Astrocyte of the cerebellum (primary cell): Measurements from ENCODE around the gene EFCAB5.
A peak's percentile ranks its signal among the peaks of the same experiment; 100 is the strongest.

Source experiments
- DNase-seq: peaks from one replicate; pipeline ENCODE4 v3.0.0-alpha.2; 2011; ENCODE audit warnings: low read depth
- H3K4me3 ChIP-seq: 2 replicates; pipeline ENCODE4 v1.5.1; 2011; ENCODE audit warnings: mild to moderate bottlenecking, low read depth, low read length, moderate library complexity
- CTCF ChIP-seq: IDR thresholded peaks from 2 replicates; pipeline ENCODE4 v1.5.1; 2012; ENCODE audit warnings: low read length, low read depth, moderate library complexity, mild to moderate bottlenecking; ENCODE audit errors: missing control alignments
- in situ Hi-C: cut with HindIII; loops from 2 replicates; pipeline ENCODE4 v1.10.0; 2017; ENCODE audit warnings: low sequenced_read_pairs

The EFCAB5 gene

GRCh38 chr17:30092886-30093285 lies 151.5 kb downstream of the EFCAB5 start:
- in situ Hi-C loops, result no loop called here
- H3K4me3 ChIP-seq, result no peak overlapping the region
- no peak for TF ChIP-seq CTCF
- DNase-seq, result no peak

- TF ChIP-seq CTCF, result peak; percentile 66
- in situ Hi-C loops, result no loop called here
- no peak overlapping the region for H3K4me3 ChIP-seq
- no peak for DNase-seq
Measured at GRCh38 chr17:30093463-30094147, 152.2 kb downstream of the EFCAB5 start.

- DNase-seq, result peak; percentile 61
- no peak overlapping the region for H3K4me3 ChIP-seq
- in situ Hi-C loops, result no loop called here
- peak; percentile 71 for TF ChIP-seq CTCF
Measured at GRCh38 chr17:30095507-30096244, 154.2 kb downstream of the EFCAB5 start.

GRCh38 chr17:30101686-30102390 lies 160.4 kb downstream of the EFCAB5 start:
- TF ChIP-seq CTCF, result no peak
- in situ Hi-C loops, result no loop called here

GRCh38 chr17:30103921-30104320 lies 162.5 kb downstream of the EFCAB5 start:
- in situ Hi-C loops, result no loop called here
- no peak for TF ChIP-seq CTCF
- no peak overlapping the region for H3K4me3 ChIP-seq
- no peak for DNase-seq

More at GRCh38 chr17:30101686-30102390, 160.4 kb downstream of the EFCAB5 start:
- no peak overlapping the region for H3K4me3 ChIP-seq
- no peak for DNase-seq

- TF ChIP-seq CTCF, result peak; percentile 96
- in situ Hi-C loops, result no loop called here
- peak overlapping the region; percentile 41 for H3K4me3 ChIP-seq
- peak; percentile 68 for DNase-seq
Measured at GRCh38 chr17:30104575-30105339, 163.3 kb downstream of the EFCAB5 start.
